NCI-H446 (cell line): ENCODE measurements around the gene USP30.

Source experiments
- DNase-seq, 2 experiments: peaks; one replicate each; lab custom pipeline; 2025; lab: John Stamatoyannopoulos, UW

USP30 gene

GRCh38 chr12:109126784-109127183, 74.4 kb downstream of the USP30 start:
- no peak for DNase-seq

GRCh38 chr12:109127533-109128242, 75.3 kb downstream of the USP30 start:
- DNase-seq, result no peak

- no peak for DNase-seq
These were observed 78.1 kb downstream of the USP30 start for GRCh38 chr12:109130297-109131153.

- no peak for DNase-seq
These were observed 79.0 kb downstream of the USP30 start for GRCh38 chr12:109131154-109132050.

- DNase-seq, result no peak
These were observed 82.0 kb downstream of the USP30 start for GRCh38 chr12:109134186-109134917.

GRCh38 chr12:109137055-109137454, 84.7 kb downstream of the USP30 start:
- DNase-seq, result no peak
